ENCODE results near the gene ZSCAN5B.

DNA sequence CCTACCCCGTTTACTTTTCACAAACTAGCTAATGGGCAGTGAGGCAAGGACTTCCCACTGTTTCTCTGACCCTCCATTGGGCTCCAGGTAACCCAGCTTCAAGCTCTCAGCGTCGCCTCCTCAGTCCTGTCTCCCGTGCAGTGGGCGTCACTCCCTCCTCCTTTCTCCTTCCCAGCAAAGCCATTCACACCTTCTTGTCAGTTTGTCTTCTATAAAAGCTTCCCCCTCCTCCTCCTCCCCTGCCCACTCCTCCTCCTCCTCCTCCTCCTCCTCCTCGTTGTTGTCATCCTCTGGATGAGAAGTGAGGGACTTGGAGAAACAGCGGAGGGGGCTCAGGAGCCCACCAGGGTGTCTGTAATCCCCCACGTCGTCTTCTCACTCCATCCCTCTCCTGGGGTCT, 23.5 kb downstream of the ZSCAN5B start:
- TF ChIP-seq, protein P1, sequence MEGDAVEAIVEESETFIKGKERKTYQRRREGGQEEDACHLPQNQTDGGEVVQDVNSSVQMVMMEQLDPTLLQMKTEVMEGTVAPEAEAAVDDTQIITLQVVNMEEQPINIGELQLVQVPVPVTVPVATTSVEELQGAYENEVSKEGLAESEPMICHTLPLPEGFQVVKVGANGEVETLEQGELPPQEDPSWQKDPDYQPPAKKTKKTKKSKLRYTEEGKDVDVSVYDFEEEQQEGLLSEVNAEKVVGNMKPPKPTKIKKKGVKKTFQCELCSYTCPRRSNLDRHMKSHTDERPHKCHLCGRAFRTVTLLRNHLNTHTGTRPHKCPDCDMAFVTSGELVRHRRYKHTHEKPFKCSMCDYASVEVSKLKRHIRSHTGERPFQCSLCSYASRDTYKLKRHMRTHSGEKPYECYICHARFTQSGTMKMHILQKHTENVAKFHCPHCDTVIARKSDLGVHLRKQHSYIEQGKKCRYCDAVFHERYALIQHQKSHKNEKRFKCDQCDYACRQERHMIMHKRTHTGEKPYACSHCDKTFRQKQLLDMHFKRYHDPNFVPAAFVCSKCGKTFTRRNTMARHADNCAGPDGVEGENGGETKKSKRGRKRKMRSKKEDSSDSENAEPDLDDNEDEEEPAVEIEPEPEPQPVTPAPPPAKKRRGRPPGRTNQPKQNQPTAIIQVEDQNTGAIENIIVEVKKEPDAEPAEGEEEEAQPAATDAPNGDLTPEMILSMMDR (IDR thresholded peaks at IDR 0.05): no peak
- TF ChIP-seq POLR2A (IDR thresholded peaks at IDR 0.05): no peak

All from right lobe of liver (tissue), 4 donors.